GM21619 (cell line): ENCODE measurements around the gene CDKL4.
"Not testable (repeated sequence)": the region's sequence is repeated elsewhere in the genome, so short reads cannot be mapped to it uniquely, and the experiment has no call there.

Experiments
- ATAC-seq: cut with Tn5 transposase; IDR thresholded peaks from one replicate; pipeline ENCODE4 v1.9.1; 2021; ENCODE audit not compliant: unreplicated experiment

The CDKL4 gene

GRCh38 chr2:39179974-39180960 is 63.5 kb downstream of the CDKL4 start:
- ATAC-seq: no peak

DNA sequence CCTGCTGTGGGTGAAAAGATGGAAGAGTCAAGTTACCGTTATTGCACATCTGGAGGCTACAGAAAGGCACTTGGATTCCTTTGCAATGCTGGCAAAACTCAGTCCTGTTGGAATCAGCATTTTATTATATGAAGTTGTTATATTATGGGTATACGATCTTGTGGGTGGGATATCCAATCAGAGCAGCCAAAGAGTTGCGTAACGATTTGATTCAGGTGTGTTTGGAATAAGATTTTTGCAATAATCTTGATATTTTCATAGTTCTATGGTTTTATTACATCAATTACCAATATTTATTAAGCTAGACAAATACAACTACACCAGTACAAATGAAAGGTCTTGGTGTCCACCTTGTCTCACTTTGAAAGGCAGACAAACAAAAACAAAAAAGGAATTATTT is 65.0 kb downstream of the CDKL4 start:
- ATAC-seq: no peak

DNA sequence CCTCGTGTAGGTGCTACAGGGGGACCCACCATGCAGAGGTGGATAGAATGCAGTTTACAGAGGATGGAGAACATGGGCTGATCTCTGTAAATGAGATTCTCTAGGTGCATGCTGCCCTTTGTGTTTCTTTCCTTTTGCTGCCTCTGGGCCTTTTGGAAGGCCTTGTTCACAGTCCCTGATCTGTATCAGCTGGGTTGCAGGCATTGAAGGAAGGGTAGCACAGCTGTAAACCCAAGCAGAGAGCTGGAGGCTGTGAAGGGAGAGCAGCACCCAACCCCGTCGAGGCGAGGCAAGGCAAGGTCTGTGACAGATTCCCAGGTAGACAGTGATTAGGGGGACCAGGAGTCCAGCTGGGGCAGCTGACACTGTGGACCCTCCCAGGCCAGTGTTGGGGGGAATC is 66.8 kb downstream of the CDKL4 start:
- ATAC-seq: no peak

- no peak for ATAC-seq
Observed at GRCh38 chr2:39175026-39175812, 68.6 kb downstream of the CDKL4 start.

- ATAC-seq: no peak
Observed at GRCh38 chr2:39174022-39174421, 69.7 kb downstream of the CDKL4 start.

DNA sequence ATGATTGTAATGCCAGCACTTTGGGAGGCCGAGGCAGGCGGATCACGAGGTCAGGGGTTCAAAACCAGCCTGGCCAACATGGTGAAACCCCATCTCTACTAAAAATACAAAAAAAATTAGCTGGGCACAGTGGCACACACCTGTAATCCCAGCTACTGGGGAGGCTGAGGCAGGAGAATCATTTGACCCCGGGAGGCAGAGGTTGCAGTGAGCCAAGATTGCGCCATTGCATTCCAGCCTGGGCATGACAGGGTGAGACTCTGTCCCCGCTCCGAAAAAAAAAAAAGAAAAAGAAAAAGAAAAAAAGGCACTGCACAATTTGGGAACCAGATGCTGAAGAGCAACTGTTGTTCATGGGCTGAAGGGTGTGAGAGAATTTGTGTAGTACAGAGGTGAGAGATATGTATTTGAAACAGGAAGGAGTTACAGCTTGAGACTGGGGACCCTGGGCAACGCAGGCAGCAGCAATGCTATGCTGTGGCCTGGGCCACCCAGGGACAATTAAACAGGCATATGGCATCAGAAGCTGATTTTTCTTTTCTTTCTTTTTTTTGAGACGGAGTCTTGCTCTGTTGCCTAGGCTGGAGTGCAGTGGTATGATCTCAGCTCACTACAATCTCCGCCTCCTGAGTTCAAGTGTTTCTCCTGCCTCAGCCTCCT is 71.6 kb downstream of the CDKL4 start:
- ATAC-seq: not testable (repeated sequence)

DNA sequence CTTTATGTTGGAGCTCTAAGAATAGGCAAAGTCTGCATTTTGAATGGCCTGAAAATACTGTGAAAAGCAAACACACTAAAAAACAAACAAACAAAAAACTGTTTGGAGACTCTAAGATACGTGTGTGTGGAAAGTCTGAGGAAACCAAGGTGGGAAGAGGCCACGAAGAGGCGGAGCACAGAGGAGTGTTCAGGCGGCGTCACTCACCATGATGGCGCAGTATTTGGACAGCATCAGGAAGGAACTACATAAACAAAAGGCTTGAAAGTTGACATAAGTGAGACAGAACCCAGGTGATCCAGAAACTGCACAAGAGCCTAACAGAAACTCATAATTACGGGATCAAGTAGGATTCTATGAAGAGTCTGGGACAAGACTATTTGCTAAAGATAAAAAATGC is 72.1 kb downstream of the CDKL4 start:
- no peak for ATAC-seq

- no peak for ATAC-seq
Observed at GRCh38 chr2:39164089-39164488, 79.7 kb downstream of the CDKL4 start.

DNA sequence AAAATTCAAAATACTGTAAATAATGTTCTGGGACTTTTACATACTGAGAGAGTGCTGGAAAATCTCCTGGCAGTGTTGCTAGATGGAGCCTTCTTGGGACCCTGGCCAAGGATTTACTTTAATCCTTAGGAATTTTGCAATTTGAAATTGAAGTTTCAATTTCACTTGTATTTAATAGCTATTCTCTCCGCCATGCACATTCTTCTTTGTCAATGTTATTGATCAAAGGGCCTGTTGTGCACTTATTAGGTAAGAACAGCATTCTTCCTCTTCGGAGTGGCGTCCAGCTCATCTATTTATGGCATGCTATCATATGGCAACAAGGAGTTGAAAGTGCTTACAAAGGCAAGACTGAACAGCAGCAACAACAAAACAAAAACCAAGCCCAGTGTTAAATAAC is 82.8 kb downstream of the CDKL4 start:
- ATAC-seq: no peak

DNA sequence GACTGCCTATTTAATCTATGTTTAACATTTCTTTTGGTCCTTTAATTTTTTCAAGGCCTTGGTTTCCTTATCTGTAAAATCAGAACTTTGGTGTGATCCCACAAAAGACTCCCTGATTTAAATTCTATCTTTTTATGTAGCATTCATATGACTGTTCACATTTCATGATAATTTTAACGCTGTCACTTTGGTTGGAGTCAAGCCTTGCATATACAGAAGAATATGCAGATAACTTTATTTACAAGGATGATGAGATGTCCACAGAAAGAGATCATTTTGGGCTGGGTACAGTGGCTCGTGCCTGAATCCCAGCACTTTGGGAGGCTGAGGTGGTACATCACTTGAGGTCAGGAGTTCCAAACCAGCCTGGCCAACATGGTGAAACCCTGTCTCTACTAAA is 84.5 kb downstream of the CDKL4 start:
- ATAC-seq: no peak

DNA sequence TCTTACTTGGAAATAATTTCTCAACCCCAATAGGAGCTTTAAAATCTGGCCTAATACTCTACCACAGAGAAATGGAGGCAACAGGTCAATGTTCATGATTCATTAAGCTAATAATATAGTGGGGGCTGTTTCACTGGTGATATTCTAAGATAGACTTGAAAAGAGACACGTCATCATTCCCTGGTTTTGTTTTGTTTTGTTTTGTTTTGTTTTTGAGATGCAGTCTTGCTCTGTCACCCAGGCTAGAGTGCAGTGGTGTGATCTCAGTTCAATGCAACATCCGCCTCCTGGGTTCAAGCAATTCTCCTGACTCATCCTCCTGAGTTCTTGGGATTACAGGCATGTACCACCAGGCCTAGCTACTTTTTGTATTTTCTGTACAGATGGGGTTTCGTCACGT is 85.4 kb downstream of the CDKL4 start:
- ATAC-seq: no peak

DNA sequence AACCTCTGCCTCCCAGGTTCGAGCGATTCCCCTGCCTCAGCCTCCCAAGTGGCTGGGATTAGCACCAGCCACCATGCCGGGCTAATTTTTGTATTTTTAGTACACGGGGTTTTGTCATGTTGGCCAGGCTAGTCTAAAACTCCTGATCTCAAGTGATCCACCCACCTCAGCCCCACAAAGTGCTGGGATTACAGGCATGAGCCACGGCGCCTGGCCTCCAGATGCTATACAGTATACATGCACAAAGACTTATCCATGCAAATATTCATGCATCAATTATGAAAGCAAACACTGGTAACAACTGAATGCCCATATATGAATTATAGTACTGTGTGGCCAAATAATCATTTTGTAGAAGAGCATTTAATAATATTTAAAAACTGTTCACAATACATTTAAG is 86.9 kb downstream of the CDKL4 start:
- no peak for ATAC-seq

- ATAC-seq: no peak
Observed at GRCh38 chr2:39156107-39156506, 87.7 kb downstream of the CDKL4 start.

- not testable (repeated sequence) for ATAC-seq
Observed at GRCh38 chr2:39155573-39155972, 88.2 kb downstream of the CDKL4 start.

DNA sequence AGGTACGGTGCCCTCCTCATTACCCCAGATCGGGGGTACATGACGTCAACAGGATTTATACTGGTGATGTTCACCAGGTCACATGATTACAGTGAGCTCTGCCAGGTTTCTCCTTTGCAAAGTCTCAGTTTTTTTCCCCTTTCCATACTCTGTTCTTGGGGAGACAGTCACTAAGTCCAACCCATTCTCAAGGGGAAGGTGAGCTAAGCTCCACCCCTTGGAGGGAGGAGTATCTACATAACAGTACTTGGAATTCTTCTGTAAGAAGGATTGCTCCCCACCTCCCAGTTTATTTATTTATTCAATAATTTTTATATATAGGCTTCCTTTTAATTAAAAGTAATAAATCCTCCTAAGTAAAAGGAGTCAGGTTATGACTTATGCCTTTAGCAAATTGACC is 88.8 kb downstream of the CDKL4 start:
- ATAC-seq: no peak

DNA sequence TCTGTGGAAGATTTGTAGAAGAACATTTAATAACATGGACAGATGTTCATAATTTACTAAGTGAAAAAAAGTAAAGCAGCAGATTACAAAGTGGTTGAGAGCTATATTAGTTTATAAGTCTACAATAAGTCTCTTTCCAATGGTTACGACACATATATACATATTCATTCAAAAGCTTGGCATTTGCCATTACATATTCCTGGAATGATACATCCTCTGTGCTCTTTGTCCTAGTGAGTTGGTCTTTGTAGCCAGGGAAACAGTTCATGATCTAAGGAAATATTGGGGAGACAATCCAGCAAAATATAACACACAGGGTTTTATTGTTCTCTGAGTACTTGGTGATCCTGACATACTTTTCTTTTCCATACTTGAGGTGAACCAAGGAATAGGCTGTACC is 90.5 kb downstream of the CDKL4 start:
- no peak for ATAC-seq

DNA sequence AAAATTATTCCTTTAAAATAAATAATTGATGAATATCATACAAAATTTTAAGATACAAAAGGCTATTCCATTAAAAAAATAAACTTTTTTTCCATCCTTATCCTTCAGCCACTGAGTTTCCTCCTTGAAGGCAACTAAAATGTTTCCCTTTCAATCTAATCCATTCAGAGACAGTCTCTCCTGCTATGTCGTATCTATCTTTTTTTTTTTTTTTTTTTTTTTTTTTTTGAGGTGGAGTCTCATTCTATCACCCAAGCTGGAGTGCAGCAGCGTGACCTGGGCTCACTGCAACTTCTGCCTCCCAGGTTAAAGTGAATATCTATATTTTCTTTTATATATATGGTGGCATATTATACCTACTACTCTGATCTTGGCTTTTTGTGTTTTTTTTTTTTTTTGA is 91.3 kb downstream of the CDKL4 start:
- no peak for ATAC-seq

GRCh38 chr2:39150890-39151497 is 92.8 kb downstream of the CDKL4 start:
- ATAC-seq: no peak

- ATAC-seq: no peak
Observed at GRCh38 chr2:39150102-39150562, 93.6 kb downstream of the CDKL4 start.

- ATAC-seq: no peak
Observed at GRCh38 chr2:39146630-39147029, 97.1 kb downstream of the CDKL4 start.

DNA sequence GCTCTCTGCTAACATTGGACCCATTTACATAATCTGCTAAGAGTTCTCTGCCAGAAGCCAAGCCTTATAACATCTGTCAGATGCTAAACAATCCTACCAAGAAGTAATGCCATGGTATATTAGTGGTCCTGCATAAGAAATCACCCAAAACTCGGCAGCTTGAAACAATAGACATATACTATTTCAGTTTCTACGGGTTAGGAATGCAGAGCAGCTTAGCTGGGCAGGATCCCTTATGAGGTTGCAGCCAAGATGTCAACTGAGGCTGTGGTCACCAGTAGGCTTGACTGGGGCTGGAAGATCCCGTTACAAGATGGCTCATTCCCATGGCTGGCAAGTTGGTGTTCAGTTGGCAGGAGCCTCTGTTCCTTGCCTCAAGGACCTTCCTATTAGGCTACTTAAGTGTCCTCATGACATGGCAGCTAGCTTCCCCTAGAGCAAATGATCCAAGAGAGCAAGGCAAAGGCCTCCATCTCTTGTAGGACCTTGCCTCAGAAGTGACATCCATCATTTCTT is 97.8 kb downstream of the CDKL4 start:
- no peak for ATAC-seq
